Loucy (cell line): ENCODE data around the gene CDH9.

Experiments
- H2AFZ ChIP-seq: fragments of 200-600 bp; sonication (generic); 2 replicates; pipeline ENCODE4 v1.6.0; 2016; ENCODE audit warnings: antibody characterized with exemption, mild to moderate bottlenecking, low read length, moderate library complexity
- H3F3A ChIP-seq: fragments of 200-600 bp; 2 replicates; pipeline ENCODE4 v1.6.0; 2016; ENCODE audit warnings: antibody characterized with exemption, low read depth, mild to moderate bottlenecking
- H3K27me3 ChIP-seq: fragments of 200-600 bp; sonication (generic); 2 replicates; pipeline ENCODE4 v1.6.1; 2014; ENCODE audit warnings: low read length, mild to moderate bottlenecking; ENCODE audit not compliant: insufficient read depth, poor library complexity, severe bottlenecking
- H3K36me3 ChIP-seq: fragments of 200-600 bp; sonication (generic); 2 replicates; pipeline ENCODE4 v1.6.1; 2016; ENCODE audit warnings: low read length; ENCODE audit not compliant: insufficient read depth
- H3K4me1 ChIP-seq: fragments of 200-600 bp; sonication (generic); 2 replicates; pipeline ENCODE4 v1.5.1; 2014; ENCODE audit warnings: low read length, mild to moderate bottlenecking; ENCODE audit not compliant: insufficient read depth, poor library complexity, severe bottlenecking
- H3K4me2 ChIP-seq: fragments of 200-600 bp; sonication (generic); 2 replicates; pipeline ENCODE4 v1.6.0; 2014; ENCODE audit warnings: antibody characterized with exemption, low read length, low read depth, mild to moderate bottlenecking; ENCODE audit not compliant: poor library complexity, severe bottlenecking
- H3K4me3 ChIP-seq: fragments of 200-600 bp; sonication (generic); 2 replicates; pipeline ENCODE4 v1.5.1; 2014; ENCODE audit warnings: low read length, mild to moderate bottlenecking, mixed read lengths; ENCODE audit not compliant: poor library complexity, severe bottlenecking
- H3K79me2 ChIP-seq: fragments of 200-600 bp; sonication (generic); 2 replicates; pipeline ENCODE4 v1.6.1; 2014; ENCODE audit warnings: low read length; ENCODE audit not compliant: insufficient read depth
- H3K9ac ChIP-seq: fragments of 200-600 bp; sonication (generic); 2 replicates; pipeline ENCODE4 v1.6.0; 2014; ENCODE audit warnings: mild to moderate bottlenecking, low read depth, low read length, moderate library complexity; ENCODE audit not compliant: poor library complexity, severe bottlenecking
- H3K9me2 ChIP-seq: fragments of 200-600 bp; sonication (generic); replicated peaks from 2 replicates; pipeline ENCODE4 v1.6.1; 2016; ENCODE audit warnings: low read depth, low read length, mixed read lengths
- H3K9me3 ChIP-seq: fragments of 200-600 bp; sonication (generic); 2 replicates; pipeline ENCODE4 v1.6.1; 2014; ENCODE audit warnings: mild to moderate bottlenecking, antibody characterized with exemption, low read length, low read depth; ENCODE audit not compliant: insufficient read depth
- H4K20me1 ChIP-seq: fragments of 200-600 bp; sonication (generic); 2 replicates; pipeline ENCODE4 v1.6.0; 2014; ENCODE audit warnings: antibody characterized with exemption, low read length, mild to moderate bottlenecking; ENCODE audit not compliant: insufficient read depth, poor library complexity, severe bottlenecking
- EZH2phosphoT487 ChIP-seq: fragments of 200-600 bp; IDR thresholded peaks from 2 replicates; pipeline ENCODE4 v1.6.1; 2018; ENCODE audit warnings: antibody characterized with exemption, mild to moderate bottlenecking, moderate library complexity, borderline replicate concordance
- TF ChIP-seq, protein P1 (sequence below): fragments of 200-600 bp; sonication (generic); conservative IDR thresholded peaks from 2 replicates; pipeline ENCODE4 v1.5.1; 2014; ENCODE audit warnings: mild to moderate bottlenecking, antibody characterized with exemption, low read length

CDH9 gene

DNA sequence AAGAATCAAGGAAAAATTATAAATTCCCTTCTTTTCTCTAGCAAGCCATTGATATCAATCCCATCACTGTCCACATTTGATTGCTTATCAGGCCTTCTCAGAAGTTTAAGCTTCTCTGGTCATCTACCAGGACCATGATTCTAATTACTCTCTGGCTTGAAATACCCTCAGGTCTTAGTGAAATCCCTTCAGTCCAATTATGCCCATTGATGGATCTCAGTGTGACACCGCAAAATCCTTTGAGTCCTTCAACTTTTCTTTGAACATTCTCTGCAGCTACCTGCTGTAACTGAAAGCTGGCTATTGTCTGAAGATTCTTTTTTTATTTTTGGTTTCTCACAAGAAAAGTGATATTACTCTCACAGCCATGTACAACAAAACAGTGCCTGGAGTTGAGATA, 3.0 kb upstream of the CDH9 start:
- no peak overlapping the region for H3K4me2 ChIP-seq
- TF ChIP-seq EZH2phosphoT487, result no peak
- H3F3A ChIP-seq, result no peaks in the 10 kb centered on the region
- H4K20me1 ChIP-seq, result no peaks in the 10 kb centered on the region
- H3K79me2 ChIP-seq, result no peaks in the 10 kb centered on the region
- no peaks in the 10 kb centered on the region for H3K4me1 ChIP-seq
- H3K27me3 ChIP-seq, result no peaks in the 10 kb centered on the region
- no peak overlapping the region for H3K9ac ChIP-seq
- H2AFZ ChIP-seq, result no peak overlapping the region
- H3K36me3 ChIP-seq, result no peaks in the 10 kb centered on the region
- no peaks in the 10 kb centered on the region for H3K9me3 ChIP-seq
- H3K4me3 ChIP-seq, result no peak overlapping the region
- no peaks in the 10 kb centered on the region for H3K9me2 ChIP-seq

DNA sequence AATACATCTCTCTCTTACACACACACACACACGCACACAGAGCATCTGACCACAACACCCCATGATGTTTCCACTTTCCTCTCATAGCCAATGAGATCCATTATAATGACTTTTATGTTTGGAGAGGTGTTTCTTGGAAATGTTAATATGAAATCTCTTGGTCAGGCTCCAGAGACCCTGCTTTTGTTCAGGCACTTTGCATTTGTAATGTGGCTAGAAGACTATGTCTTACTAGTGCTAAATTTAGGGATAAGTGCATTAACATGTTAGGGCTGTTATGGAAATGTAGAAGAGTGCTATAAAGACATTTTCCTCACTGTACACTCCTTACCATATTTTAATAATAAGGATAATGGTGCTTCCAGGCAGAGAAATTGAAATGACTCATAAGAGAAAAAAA, 3.8 kb downstream of the CDH9 start:
- no peaks in the 10 kb centered on the region for H4K20me1 ChIP-seq
- H3K27me3 ChIP-seq, result no peaks in the 10 kb centered on the region
- H3K9me3 ChIP-seq, result no peaks in the 10 kb centered on the region
- no peak overlapping the region for H2AFZ ChIP-seq
- no peaks in the 10 kb centered on the region for H3K9me2 ChIP-seq
- no peaks in the 10 kb centered on the region for H3K79me2 ChIP-seq
- H3F3A ChIP-seq, result no peaks in the 10 kb centered on the region
- no peak overlapping the region for H3K4me3 ChIP-seq
- no peaks in the 10 kb centered on the region for H3K4me1 ChIP-seq
- H3K9ac ChIP-seq, result no peak overlapping the region
- TF ChIP-seq, protein P1, sequence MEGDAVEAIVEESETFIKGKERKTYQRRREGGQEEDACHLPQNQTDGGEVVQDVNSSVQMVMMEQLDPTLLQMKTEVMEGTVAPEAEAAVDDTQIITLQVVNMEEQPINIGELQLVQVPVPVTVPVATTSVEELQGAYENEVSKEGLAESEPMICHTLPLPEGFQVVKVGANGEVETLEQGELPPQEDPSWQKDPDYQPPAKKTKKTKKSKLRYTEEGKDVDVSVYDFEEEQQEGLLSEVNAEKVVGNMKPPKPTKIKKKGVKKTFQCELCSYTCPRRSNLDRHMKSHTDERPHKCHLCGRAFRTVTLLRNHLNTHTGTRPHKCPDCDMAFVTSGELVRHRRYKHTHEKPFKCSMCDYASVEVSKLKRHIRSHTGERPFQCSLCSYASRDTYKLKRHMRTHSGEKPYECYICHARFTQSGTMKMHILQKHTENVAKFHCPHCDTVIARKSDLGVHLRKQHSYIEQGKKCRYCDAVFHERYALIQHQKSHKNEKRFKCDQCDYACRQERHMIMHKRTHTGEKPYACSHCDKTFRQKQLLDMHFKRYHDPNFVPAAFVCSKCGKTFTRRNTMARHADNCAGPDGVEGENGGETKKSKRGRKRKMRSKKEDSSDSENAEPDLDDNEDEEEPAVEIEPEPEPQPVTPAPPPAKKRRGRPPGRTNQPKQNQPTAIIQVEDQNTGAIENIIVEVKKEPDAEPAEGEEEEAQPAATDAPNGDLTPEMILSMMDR, result no peak
- no peaks in the 10 kb centered on the region for H3K36me3 ChIP-seq
- H3K4me2 ChIP-seq, result no peak overlapping the region

DNA sequence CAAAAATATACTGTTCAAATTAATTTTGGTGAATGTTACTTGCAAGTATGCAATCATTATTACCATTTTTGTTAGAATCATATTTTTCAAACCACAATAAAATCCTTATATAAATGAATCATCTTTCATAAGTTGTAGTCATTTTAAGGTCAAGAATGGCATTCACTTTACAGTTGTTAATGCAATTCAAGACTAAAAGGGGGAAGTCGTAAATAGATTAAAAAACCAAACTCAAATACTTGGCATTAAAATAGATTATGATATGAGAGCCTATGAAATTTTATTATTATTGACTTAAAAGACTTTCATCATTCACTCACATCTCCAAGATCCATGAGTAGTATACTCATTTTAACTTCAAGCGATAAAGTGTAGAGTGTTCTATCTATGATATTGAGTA, 11.6 kb downstream of the CDH9 start:
- no peaks in the 10 kb centered on the region for H3K4me1 ChIP-seq
- TF ChIP-seq, protein P1, result no peak
- no peak for TF ChIP-seq EZH2phosphoT487
- no peaks in the 10 kb centered on the region for H3F3A ChIP-seq

GRCh38 chr5:27026063-27026462, 12.3 kb downstream of the CDH9 start:
- no peak overlapping the region for H3K4me3 ChIP-seq
- no peak overlapping the region for H2AFZ ChIP-seq
- H3K4me2 ChIP-seq, result no peak overlapping the region
- H3K36me3 ChIP-seq, result no peaks in the 10 kb centered on the region
- H3K4me1 ChIP-seq, result no peaks in the 10 kb centered on the region
- no peak for TF ChIP-seq EZH2phosphoT487
- TF ChIP-seq, protein P1, result no peak
- H3K79me2 ChIP-seq, result no peaks in the 10 kb centered on the region
- no peaks in the 10 kb centered on the region for H3K9me2 ChIP-seq
- no peaks in the 10 kb centered on the region for H3K9me3 ChIP-seq
- no peak overlapping the region for H3K9ac ChIP-seq
- H4K20me1 ChIP-seq, result no peaks in the 10 kb centered on the region
- no peaks in the 10 kb centered on the region for H3F3A ChIP-seq
- H3K27me3 ChIP-seq, result no peaks in the 10 kb centered on the region

More for the DNA sequence above, 11.6 kb downstream of the CDH9 start:
- Histone ChIP-seq H3K36me3 (no peaks in the 10 kb centered on the region), H3K4me2 (no peak overlapping the region), H4K20me1 (no peaks in the 10 kb centered on the region), H3K9me3 (no peaks in the 10 kb centered on the region), H3K79me2 (no peaks in the 10 kb centered on the region), H3K27me3 (no peaks in the 10 kb centered on the region), H3K9ac (no peak overlapping the region), H2AFZ (no peak overlapping the region), H3K4me3 (no peak overlapping the region), H3K9me2 (no peaks in the 10 kb centered on the region)
